ENCODE results near the gene CS. TPM values are rescaled to one million over a fixed set of nuclear protein-coding genes. Genes with fewer than 3 reads are reported as not detected.

The CS gene
- total RNA-seq, 4 donors from 2014 or later: 40.0 to 157 (median 72.8) TPM

GRCh38 chr12:56256326-56256960 is 43.7 kb downstream of the CS start:
- Histone ChIP-seq H3K36me3 (no peaks in the 10 kb centered on the region), H3K27ac (peak overlapping the region in 1 of 2 donors; percentile 95), H3K4me3 (no peak overlapping the region), H3K9me3 (no peaks in the 10 kb centered on the region), H3K4me1 (peaks cover 0 to 11% of the 10 kb centered on the region in 2 donors), H3K27me3 (no peaks in the 10 kb centered on the region)
- no peak for DNase-seq
- no peak for TF ChIP-seq POLR2A (IDR thresholded peaks at IDR 0.05)
- TF ChIP-seq CTCF (IDR thresholded peaks at IDR 0.05): no peak
- intact Hi-C loops (cut with DNase I; ENCODE audit: low total_unique reads): no loop called here

DNA sequence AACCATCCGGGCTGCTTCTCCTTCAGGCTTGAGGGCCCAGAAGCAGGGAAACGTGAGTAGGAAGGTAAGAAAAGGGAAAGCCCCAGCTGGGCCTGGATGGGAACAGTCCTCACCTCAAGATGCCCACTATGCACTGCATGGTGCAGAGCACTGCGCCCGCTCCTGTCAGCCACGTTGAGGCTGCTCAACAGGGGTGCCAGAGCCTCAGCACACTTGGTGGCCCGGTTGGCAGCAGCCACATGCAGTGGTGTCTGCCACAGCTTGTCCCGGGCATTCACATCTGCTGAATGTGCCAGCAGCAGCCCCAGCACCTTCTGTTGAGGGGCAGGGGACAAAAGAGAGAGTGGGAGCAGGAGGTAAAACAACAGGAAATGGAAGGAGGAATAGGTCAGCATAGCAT is 44.5 kb downstream of the CS start:
- Histone ChIP-seq H3K27ac (no peak overlapping the region), H3K36me3 (no peaks in the 10 kb centered on the region), H3K4me1 (peaks cover 0 to 11% of the 10 kb centered on the region in 2 donors), H3K9me3 (no peaks in the 10 kb centered on the region), H3K4me3 (no peak overlapping the region), H3K27me3 (no peaks in the 10 kb centered on the region)
- TF ChIP-seq POLR2A (IDR thresholded peaks at IDR 0.05) (no peak), CTCF (IDR thresholded peaks at IDR 0.05) (no peak)
- DNase-seq: no peak
- intact Hi-C loops (cut with DNase I; ENCODE audit: low total_unique reads): no loop called here

DNA sequence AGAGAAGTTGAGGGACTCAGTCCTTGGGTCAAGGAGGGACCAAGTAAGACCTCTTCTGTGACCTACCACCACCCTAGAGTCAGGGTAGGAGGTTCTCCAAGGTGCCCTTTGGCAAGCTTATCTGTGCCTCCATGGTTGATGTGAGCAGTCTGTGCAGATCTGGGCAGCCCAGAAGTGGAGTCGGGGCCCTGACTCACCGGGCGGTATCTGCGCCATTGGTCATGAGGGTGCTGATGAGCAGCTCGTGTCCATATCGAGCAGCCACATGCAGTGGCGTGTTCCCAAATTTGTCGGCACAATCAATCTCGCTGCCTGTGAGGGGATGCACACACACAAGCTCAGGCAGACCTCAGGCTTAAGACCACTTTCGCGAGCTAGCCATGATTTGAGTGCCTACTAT is 47.0 kb downstream of the CS start:
- intact Hi-C loops (cut with DNase I; ENCODE audit: low total_unique reads): no loop called here
- Histone ChIP-seq H3K27ac (no peak overlapping the region), H3K27me3 (no peaks in the 10 kb centered on the region)

DNA sequence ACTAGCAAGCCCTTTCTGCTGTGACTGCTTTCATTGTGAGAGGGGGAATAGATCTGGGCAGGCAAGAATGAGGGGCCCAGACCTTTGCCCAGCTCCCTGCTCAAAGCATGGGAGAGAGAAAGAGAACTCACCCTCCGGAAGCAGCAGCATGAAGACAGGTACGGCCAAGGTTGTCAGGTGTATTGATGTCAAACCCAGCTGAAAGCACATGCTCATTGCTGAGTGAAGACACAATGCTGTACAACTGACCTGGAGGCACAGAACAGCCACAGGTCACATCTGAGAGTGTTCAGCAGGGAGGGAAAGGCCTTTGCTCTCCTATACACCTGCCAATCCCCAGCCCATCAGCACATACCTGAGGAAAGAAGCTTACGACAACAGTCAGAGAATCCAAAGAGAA is 47.5 kb downstream of the CS start:
- no peaks in the 10 kb centered on the region for H3K27me3 ChIP-seq
- no peak overlapping the region for H3K27ac ChIP-seq
- H3K4me3 ChIP-seq: no peak overlapping the region
- TF ChIP-seq POLR2A (IDR thresholded peaks at IDR 0.05) (no peak), CTCF (IDR thresholded peaks at IDR 0.05) (no peak)
- DNase-seq: no peak
- H3K9me3 ChIP-seq: no peaks in the 10 kb centered on the region
- H3K4me1 ChIP-seq: peaks cover 0 to 11% of the 10 kb centered on the region in 2 donors
- intact Hi-C loops (cut with DNase I; ENCODE audit: low total_unique reads): no loop called here
- no peaks in the 10 kb centered on the region for H3K36me3 ChIP-seq

More for the DNA sequence above, 47.0 kb downstream of the CS start:
- TF ChIP-seq POLR2A (IDR thresholded peaks at IDR 0.05) (no peak), CTCF (IDR thresholded peaks at IDR 0.05) (no peak)
- Histone ChIP-seq H3K36me3 (no peaks in the 10 kb centered on the region), H3K9me3 (no peaks in the 10 kb centered on the region), H3K4me3 (no peak overlapping the region), H3K4me1 (peaks cover 0 to 11% of the 10 kb centered on the region in 2 donors)
- no peak for DNase-seq

- no peaks in the 10 kb centered on the region for H3K36me3 ChIP-seq
Observed at GRCh38 chr12:56248711-56249110, 51.4 kb downstream of the CS start.

More at GRCh38 chr12:56248711-56249110, 51.4 kb downstream of the CS start:
- H3K9me3 ChIP-seq: no peaks in the 10 kb centered on the region
- H3K27me3 ChIP-seq: no peaks in the 10 kb centered on the region
- no peak overlapping the region for H3K27ac ChIP-seq
- TF ChIP-seq CTCF (IDR thresholded peaks at IDR 0.05): no peak
- TF ChIP-seq POLR2A (IDR thresholded peaks at IDR 0.05): no peak
- DNase-seq: no peak
- intact Hi-C loops (cut with DNase I; ENCODE audit: low total_unique reads): no loop called here
- H3K4me3 ChIP-seq: no peak overlapping the region
- H3K4me1 ChIP-seq: no peaks in the 10 kb centered on the region

Measured in uterus (tissue), 4 donors.